IMR-90 (cell line): ENCODE data around the gene CRYBG3. TPM values are rescaled to one million over a fixed set of nuclear protein-coding genes. Genes with fewer than 3 reads are reported as not detected.

ENCODE experiments used
- ATAC-seq: fragments of 200-7000 bp; cut with Tn5 transposase; 2 replicates; pipeline ENCODE4 v1.9.1; 2020; ENCODE audit warnings: low read depth, mild to moderate bottlenecking, moderate library complexity
- BruUV-seq: library from RNA; stranded (reverse); fragments of 400-500 nt; replicated peaks from 2 replicates; lab custom pipeline; 2021; lab: Mats Ljungman, UMichigan
- CTCF ChIA-PET: fragments of 300-600 bp; formaldehyde crosslinking; extraction: SDS; loops from one replicate; lab custom pipeline; 2021; ENCODE audit warnings: antibody characterized with exemption; lab: Yijun Ruan, JAX
- POLR2A ChIA-PET: fragments of 300-600 bp; sonication (Branson Sonifier 250); formaldehyde crosslinking; loops from one replicate; lab custom pipeline; 2022; ENCODE audit warnings: antibody characterized with exemption; ENCODE audit not compliant: unreplicated experiment; lab: Charles Lee
- DNase-seq: peaks from one replicate; pipeline ENCODE4 v3.0.0; 2013
- H2AFZ ChIP-seq: replicated peaks from 2 replicates; pipeline ENCODE3; 2013; ENCODE audit warnings: low read length, mild to moderate bottlenecking; ENCODE audit not compliant: poor library complexity
- H2AK5ac ChIP-seq: 2 replicates; pipeline ENCODE4 v1.6.1; 2013; ENCODE audit warnings: low read depth, low read length, inconsistent platforms
- H2AK9ac ChIP-seq: replicated peaks from 2 replicates; pipeline ENCODE3; 2013; ENCODE audit warnings: mild to moderate bottlenecking, low read depth, low read length, moderate library complexity; ENCODE audit not compliant: poor library complexity
- H2BK120ac ChIP-seq: 2 replicates; pipeline ENCODE4 v1.6.1; 2013; ENCODE audit warnings: low read depth, low read length, inconsistent platforms
- H2BK15ac ChIP-seq: 3 replicates; pipeline ENCODE4 v1.6.1; 2013; ENCODE audit warnings: low read depth, low read length, inconsistent platforms
- H2BK20ac ChIP-seq: 2 replicates; pipeline ENCODE4 v1.6.1; 2013; ENCODE audit warnings: low read depth, mild to moderate bottlenecking, inconsistent platforms, low read length, moderate library complexity
- H2BK5ac ChIP-seq: 2 replicates; pipeline ENCODE4 v1.6.1; 2013; ENCODE audit warnings: mild to moderate bottlenecking, low read depth, low read length, inconsistent platforms; ENCODE audit not compliant: poor library complexity, severe bottlenecking
- H3K14ac ChIP-seq: replicated peaks from 2 replicates; pipeline ENCODE4 v1.6.1; 2013; ENCODE audit warnings: low read depth, low read length, inconsistent platforms
- H3K18ac ChIP-seq: 2 replicates; pipeline ENCODE4 v1.6.1; 2013; ENCODE audit warnings: low read depth, low read length, control low read depth
- H3K23ac ChIP-seq: 2 replicates; pipeline ENCODE4 v1.6.1; 2013; ENCODE audit warnings: low read depth, low read length, inconsistent platforms
- H3K27ac ChIP-seq: 2 replicates; pipeline ENCODE4 v1.5.1; 2013; ENCODE audit warnings: mild to moderate bottlenecking, control low read depth, low read length; ENCODE audit not compliant: insufficient read depth
- H3K27me3 ChIP-seq: 2 replicates; pipeline ENCODE4 v1.6.1; 2013; ENCODE audit warnings: low read length; ENCODE audit not compliant: control insufficient read depth, insufficient read depth
- H3K36me3 ChIP-seq: 2 replicates; pipeline ENCODE4 v1.6.1; 2013; ENCODE audit warnings: low read length, mixed read lengths; ENCODE audit not compliant: control insufficient read depth, insufficient read depth
- H3K4ac ChIP-seq: 2 replicates; pipeline ENCODE4 v1.6.1; 2013; ENCODE audit warnings: low read depth, low read length, inconsistent platforms
- H3K4me1 ChIP-seq: 2 replicates; pipeline ENCODE4 v1.6.1; 2013; ENCODE audit warnings: low read length, mixed read lengths; ENCODE audit not compliant: control insufficient read depth, insufficient read depth
- H3K4me2 ChIP-seq: 2 replicates; pipeline ENCODE4 v1.6.1; 2013; ENCODE audit warnings: low read depth, mild to moderate bottlenecking, control low read depth, low read length, moderate library complexity
- H3K4me3 ChIP-seq: 2 replicates; pipeline ENCODE4 v1.5.1; 2013; ENCODE audit warnings: low read depth, mild to moderate bottlenecking, control low read depth, low read length, moderate library complexity; ENCODE audit not compliant: insufficient read depth
- H3K56ac ChIP-seq: 2 replicates; pipeline ENCODE4 v1.6.1; 2013; ENCODE audit warnings: low read length, inconsistent platforms; ENCODE audit not compliant: insufficient read depth; ENCODE audit errors: extremely low read depth
- H3K79me1 ChIP-seq, 2 experiments: 2 replicates each; pipeline ENCODE4 v1.6.1; 2013; ENCODE audit warnings: low read length in 2 of 2, inconsistent platforms in 1 of 2, low read depth in 1 of 2
- H3K9ac ChIP-seq: 2 replicates; pipeline ENCODE4 v1.6.1; 2013; ENCODE audit warnings: low read depth, low read length, control low read depth
- H3K9me1 ChIP-seq: 2 replicates; pipeline ENCODE4 v1.6.1; 2013; ENCODE audit warnings: low read length, inconsistent platforms; ENCODE audit not compliant: insufficient read depth
- H3K9me3 ChIP-seq: 2 replicates; pipeline ENCODE4 v1.6.1; 2013; ENCODE audit warnings: low read length; ENCODE audit not compliant: control insufficient read depth, insufficient read depth
- H4K20me1 ChIP-seq: 2 replicates; pipeline ENCODE4 v1.6.1; 2013; ENCODE audit warnings: low read length, inconsistent platforms; ENCODE audit not compliant: insufficient read depth
- H4K5ac ChIP-seq: 2 replicates; pipeline ENCODE4 v1.6.1; 2013; ENCODE audit warnings: mild to moderate bottlenecking, low read depth, low read length, control low read depth
- H4K8ac ChIP-seq, 2 experiments: 2 replicates each; pipeline ENCODE4 v1.6.1; 2013; ENCODE audit warnings: low read depth in 2 of 2, low read length in 2 of 2, control low read depth in 1 of 2, inconsistent platforms in 1 of 2
- H4K91ac ChIP-seq: 2 replicates; pipeline ENCODE4 v1.6.1; 2013; ENCODE audit warnings: low read depth, low read length, inconsistent platforms; ENCODE audit not compliant: insufficient read depth
- ELK1 ChIP-seq: fragments of 150-350 bp; IDR thresholded peaks from 2 replicates; pipeline ENCODE4 v1.6.1; 2016; ENCODE audit warnings: low read depth, mild to moderate bottlenecking, low read length, moderate library complexity, borderline replicate concordance
- RFX5 ChIP-seq: IDR thresholded peaks from 2 replicates; pipeline ENCODE4 v1.8.0; 2012; ENCODE audit warnings: low read depth, mild to moderate bottlenecking, low read length, moderate library complexity
- USF2 ChIP-seq: fragments of 150-350 bp; IDR thresholded peaks from 2 replicates; pipeline ENCODE4 v1.6.1; 2017; ENCODE audit warnings: mild to moderate bottlenecking, antibody characterized with exemption, low read length, low read depth
- WGBS, 2 experiments: methylation state at CpG; one replicate each; pipeline versions ENCODE4 v1.1.5 to v1.1.7; 2013; ENCODE audit warnings: missing lambda C conversion rate in 2 of 2; ENCODE audit not compliant: insufficient read length in 1 of 2; ENCODE audit errors: extremely low coverage in 2 of 2; 5-methylcytosine and 5-hydroxymethylcytosine counted together
- dilution Hi-C: fragments of 300-500 bp; cut with HindIII; formaldehyde crosslinking; loops from one replicate; pipeline ENCODE4 v1.14.3; 2018; ENCODE audit warnings: low sequenced_read_pairs; ENCODE audit not compliant: unreplicated experiment
- in situ Hi-C: fragments of 300-500 bp; cut with MboI; formaldehyde crosslinking; loops from 3 replicates; pipeline ENCODE4 v1.14.3; 2019; ENCODE audit warnings: low sequenced_read_pairs, inconsistent platforms, mixed read lengths
- intact Hi-C: fragments of 100-400 bp; cut with micrococcal nuclease; formaldehyde crosslinking; loops from 2 replicates; pipeline ENCODE4 v1.10.0; 2022
- polyA plus RNA-seq, 3 experiments: library from polyadenylated mRNA; depleted of rRNA; stranded (reverse); fragments of >200 nt; gene quantifications; 2 replicates each; pipeline ENCODE4 v1.2.3, GENCODE V29; 2012; ENCODE audit warnings: low replicate concordance in 1 of 3
- total RNA-seq: library from RNA; depleted of rRNA; stranded (reverse); fragments of >200 nt; gene quantifications from 2 replicates; pipeline ENCODE4 v1.2.3, GENCODE V29; 2012
- TF ChIP-seq, protein P1 (sequence below): conservative IDR thresholded peaks from 2 replicates; pipeline ENCODE4 v1.5.1; 2012; ENCODE audit warnings: mild to moderate bottlenecking, low read depth, low read length, improper control_type of control experiment

The CRYBG3 gene
- total and polyA plus RNA-seq, 2 of the 4 experiments (the other 2 are of a cell fraction), result 4.9 to 26.2 TPM

DNA sequence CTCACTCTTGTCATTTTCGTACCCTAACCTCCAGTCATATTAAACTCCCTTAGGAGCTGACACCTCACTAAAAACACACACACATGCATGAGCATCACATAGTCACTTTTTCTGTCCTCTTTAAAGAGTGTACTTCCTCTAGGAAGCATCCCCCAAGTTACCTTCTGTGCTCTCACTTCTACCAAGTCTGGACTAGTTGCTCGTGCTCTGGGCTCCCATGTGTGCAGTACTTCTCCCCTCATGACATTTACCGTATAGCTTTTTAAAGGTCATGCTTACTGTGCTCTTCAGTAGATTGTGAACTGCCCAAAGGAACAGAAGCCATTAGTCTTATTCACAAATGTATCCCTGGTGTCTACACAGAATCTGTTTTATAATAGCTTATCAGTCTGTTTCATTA lies 42.0 kb downstream of the CRYBG3 start:
- Histone ChIP-seq H2BK5ac (no peak overlapping the region), H3K27me3 (no peaks in the 10 kb centered on the region), H3K9me3 (no peaks in the 10 kb centered on the region), H3K23ac (no peak overlapping the region), H3K4me2 (no peak overlapping the region), H4K20me1 (no peaks in the 10 kb centered on the region; the same call in 1 of the 2 replicates), H4K91ac (no peak overlapping the region), H2BK15ac (no peak overlapping the region), H3K18ac (no peak overlapping the region), H2AFZ (no peak overlapping the region), H3K27ac (no peak overlapping the region), H3K14ac (no peak overlapping the region), H3K9ac (no peak overlapping the region), H3K4ac (no peak overlapping the region), H2AK5ac (no peak overlapping the region), H3K4me1 (peaks cover 3% of the 10 kb centered on the region; the same call in 1 of the 2 replicates), H3K36me3 (no peaks in the 10 kb centered on the region), H2BK120ac (no peak overlapping the region), H3K56ac (no peak overlapping the region), H3K4me3 (no peak overlapping the region), H2AK9ac (no peak overlapping the region), H2BK20ac (no peak overlapping the region), H3K9me1 (peaks cover 4% of the 10 kb centered on the region; the same call in 1 of the 2 replicates), H3K79me1 (peaks cover 8 to 13% of the 10 kb centered on the region in 2 experiments), H4K5ac (no peak overlapping the region), H4K8ac (no peak overlapping the region)
- dilution Hi-C loops, result no loop called here
- no peak for TF ChIP-seq USF2
- TF ChIP-seq, protein P1, sequence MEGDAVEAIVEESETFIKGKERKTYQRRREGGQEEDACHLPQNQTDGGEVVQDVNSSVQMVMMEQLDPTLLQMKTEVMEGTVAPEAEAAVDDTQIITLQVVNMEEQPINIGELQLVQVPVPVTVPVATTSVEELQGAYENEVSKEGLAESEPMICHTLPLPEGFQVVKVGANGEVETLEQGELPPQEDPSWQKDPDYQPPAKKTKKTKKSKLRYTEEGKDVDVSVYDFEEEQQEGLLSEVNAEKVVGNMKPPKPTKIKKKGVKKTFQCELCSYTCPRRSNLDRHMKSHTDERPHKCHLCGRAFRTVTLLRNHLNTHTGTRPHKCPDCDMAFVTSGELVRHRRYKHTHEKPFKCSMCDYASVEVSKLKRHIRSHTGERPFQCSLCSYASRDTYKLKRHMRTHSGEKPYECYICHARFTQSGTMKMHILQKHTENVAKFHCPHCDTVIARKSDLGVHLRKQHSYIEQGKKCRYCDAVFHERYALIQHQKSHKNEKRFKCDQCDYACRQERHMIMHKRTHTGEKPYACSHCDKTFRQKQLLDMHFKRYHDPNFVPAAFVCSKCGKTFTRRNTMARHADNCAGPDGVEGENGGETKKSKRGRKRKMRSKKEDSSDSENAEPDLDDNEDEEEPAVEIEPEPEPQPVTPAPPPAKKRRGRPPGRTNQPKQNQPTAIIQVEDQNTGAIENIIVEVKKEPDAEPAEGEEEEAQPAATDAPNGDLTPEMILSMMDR, result no peak
- no peak for TF ChIP-seq RFX5
- no peak for TF ChIP-seq ELK1
- ATAC-seq (no peak), DNase-seq (no peak)
- in situ Hi-C loops, result no loop called here
- BruUV-seq, result no TSS peak
- 55% methylated on average over 1 of the region's 3 CpGs; no CpG with 5 or more reads in 1 of the 2 experiments for WGBS, 2 experiments
- CTCF ChIA-PET, result interaction anchor here (1.0 kb wide), 1 partner anchor 13 kb away, joined by 3 read pairs; no protein-coding TSS in a partner anchor
- intact Hi-C loops, result no loop called here
- POLR2A ChIA-PET, result interaction anchor here (0.5 kb wide), 1 partner anchor 57 kb away, joined by 26 read pairs; no protein-coding TSS in a partner anchor
